Activated naive CD4-positive, alpha-beta T cell treated with anti-CD3 and anti-CD28 coated beads, Interleukin-2, amount 10 ng/mL, durations not matched to agents 7 days and 5 days (primary cell): ENCODE results near the gene TBC1D14.
A peak's percentile ranks its signal among the peaks of the same experiment; 100 is the strongest.

Experiments
- CTCF ChIA-PET: fragments of 350-600 bp; sonication (Branson Sonifier 250); formaldehyde crosslinking; loops from one replicate; lab custom pipeline; 2021; ENCODE audit warnings: antibody characterized with exemption; lab: Charles Lee
- DNase-seq: peaks from one replicate; pipeline ENCODE4 v3.0.0-alpha.2; 2020
- H3K27ac Mint-ChIP-seq: one replicate; pipeline ENCODE4 v1.8.0; 2021; ENCODE audit warnings: mild to moderate bottlenecking, moderate library complexity, mixed read lengths
- H3K27me3 Mint-ChIP-seq: one replicate; pipeline ENCODE4 v1.8.0; 2021; ENCODE audit warnings: mild to moderate bottlenecking, mixed read lengths
- H3K36me3 Mint-ChIP-seq: one replicate; pipeline ENCODE4 v1.8.0; 2021; ENCODE audit warnings: mixed read lengths
- H3K4me1 Mint-ChIP-seq: one replicate; pipeline ENCODE4 v1.8.0; 2021; ENCODE audit warnings: mixed read lengths
- H3K4me3 Mint-ChIP-seq: one replicate; pipeline ENCODE4 v1.8.0; 2021; ENCODE audit warnings: mild to moderate bottlenecking, moderate library complexity, mixed read lengths
- H3K9me3 Mint-ChIP-seq: one replicate; pipeline ENCODE4 v1.8.0; 2021; ENCODE audit warnings: mixed read lengths

The TBC1D14 gene

DNA sequence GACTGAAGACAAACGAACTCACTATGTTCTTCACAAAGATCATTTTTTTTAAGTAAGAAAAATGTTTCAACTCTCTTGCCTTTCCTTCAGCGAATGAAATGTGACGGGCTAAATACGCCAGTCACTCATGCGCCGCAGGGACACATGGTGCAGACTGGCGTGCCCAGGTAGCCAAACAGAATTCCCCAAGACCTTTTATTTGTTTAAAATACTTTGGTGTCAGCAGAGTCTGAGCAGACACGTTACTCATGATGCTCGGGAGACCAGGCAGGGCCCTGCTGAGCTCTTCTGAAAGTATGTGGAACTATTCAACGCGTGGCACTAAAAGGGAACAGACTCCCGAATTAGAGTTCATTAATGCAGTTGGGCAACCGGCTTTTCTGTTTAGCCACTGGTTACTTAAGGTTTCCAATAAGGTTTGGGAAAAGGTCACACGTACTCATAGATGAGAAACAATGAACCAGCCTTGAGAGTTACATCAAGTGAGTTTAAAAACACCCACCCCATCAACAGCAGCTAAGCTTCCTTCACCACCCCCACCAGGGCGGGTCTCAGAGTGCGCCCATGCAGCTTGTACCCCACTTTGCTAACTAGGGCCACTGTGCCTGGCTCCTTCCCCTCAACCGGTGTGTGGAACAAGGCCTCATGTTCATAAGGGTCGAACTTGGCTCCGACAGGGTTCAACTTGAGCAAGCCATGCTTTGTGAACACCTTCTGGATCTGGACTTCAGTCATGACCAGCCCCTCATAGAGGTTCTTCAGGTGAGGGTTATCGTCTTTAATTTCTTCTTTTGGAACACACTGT is 150.9 kb downstream of the TBC1D14 start:
- no peak for DNase-seq
- Mint-ChIP-seq H3K4me1 (peaks cover 23% of the 10 kb centered on the region), H3K9me3 (no peaks in the 10 kb centered on the region), H3K27me3 (no peaks in the 10 kb centered on the region), H3K27ac (no peak overlapping the region), H3K36me3 (peaks cover 63% of the 10 kb centered on the region), H3K4me3 (no peak overlapping the region)
- CTCF ChIA-PET, result interaction anchor here (0.9 kb wide), 1 partner anchor 10 kb away, joined by 3 read pairs; no protein-coding TSS in a partner anchor

GRCh38 chr4:7061815-7062214 is 152.2 kb downstream of the TBC1D14 start:
- DNase-seq, result no peak
- Mint-ChIP-seq H3K4me3 (no peak overlapping the region), H3K36me3 (peaks cover 59% of the 10 kb centered on the region), H3K4me1 (peaks cover 35% of the 10 kb centered on the region), H3K9me3 (no peaks in the 10 kb centered on the region), H3K27me3 (no peaks in the 10 kb centered on the region), H3K27ac (no peak overlapping the region)
- CTCF ChIA-PET, result no interaction called here

- Mint-ChIP-seq H3K27ac (no peak overlapping the region), H3K4me1 (peaks cover 39% of the 10 kb centered on the region), H3K4me3 (no peak overlapping the region), H3K36me3 (peaks cover 61% of the 10 kb centered on the region), H3K27me3 (peaks cover 1% of the 10 kb centered on the region), H3K9me3 (no peaks in the 10 kb centered on the region)
- no peak for DNase-seq
- CTCF ChIA-PET, result no interaction called here
These were observed 153.2 kb downstream of the TBC1D14 start for GRCh38 chr4:7062816-7063215.

DNA sequence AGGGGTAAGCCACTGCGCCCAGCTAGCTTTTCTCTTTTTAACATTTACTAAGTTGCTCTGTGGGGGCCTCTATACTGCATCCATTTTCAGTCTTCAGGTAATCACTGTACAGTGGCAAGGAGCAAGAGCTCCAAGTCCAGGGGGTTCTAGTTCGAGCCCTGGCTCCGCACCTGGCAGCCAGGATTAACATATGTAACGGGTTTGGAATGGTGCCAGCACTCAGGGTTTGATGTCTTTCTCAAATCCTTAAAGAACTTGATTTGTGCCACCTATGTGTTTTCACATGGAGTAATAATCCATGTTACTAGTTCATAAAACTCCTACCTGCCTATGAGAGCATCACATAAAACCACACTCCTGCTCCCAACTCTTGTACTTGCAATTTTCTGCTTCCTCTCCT is 153.7 kb downstream of the TBC1D14 start:
- Mint-ChIP-seq H3K27ac (no peak overlapping the region), H3K9me3 (no peaks in the 10 kb centered on the region), H3K4me1 (peaks cover 42% of the 10 kb centered on the region), H3K4me3 (no peak overlapping the region), H3K36me3 (peaks cover 60% of the 10 kb centered on the region), H3K27me3 (peaks cover 4% of the 10 kb centered on the region)
- CTCF ChIA-PET, result no interaction called here
- no peak for DNase-seq

GRCh38 chr4:7066006-7066405 is 156.4 kb downstream of the TBC1D14 start:
- Mint-ChIP-seq H3K4me3 (peak overlapping the region; percentile 90), H3K4me1 (peaks cover 59% of the 10 kb centered on the region), H3K9me3 (no peaks in the 10 kb centered on the region), H3K27ac (peak overlapping the region; percentile 42), H3K36me3 (peaks cover 41% of the 10 kb centered on the region), H3K27me3 (peaks cover 9% of the 10 kb centered on the region)
- no peak for DNase-seq
- CTCF ChIA-PET, result interaction anchor here (1.0 to 9.0 kb wide), 4 partner anchors 12 to 347 kb away, joined by 3 to 122 read pairs (median 21); partner anchors contain the start of gene TADA2B

DNA sequence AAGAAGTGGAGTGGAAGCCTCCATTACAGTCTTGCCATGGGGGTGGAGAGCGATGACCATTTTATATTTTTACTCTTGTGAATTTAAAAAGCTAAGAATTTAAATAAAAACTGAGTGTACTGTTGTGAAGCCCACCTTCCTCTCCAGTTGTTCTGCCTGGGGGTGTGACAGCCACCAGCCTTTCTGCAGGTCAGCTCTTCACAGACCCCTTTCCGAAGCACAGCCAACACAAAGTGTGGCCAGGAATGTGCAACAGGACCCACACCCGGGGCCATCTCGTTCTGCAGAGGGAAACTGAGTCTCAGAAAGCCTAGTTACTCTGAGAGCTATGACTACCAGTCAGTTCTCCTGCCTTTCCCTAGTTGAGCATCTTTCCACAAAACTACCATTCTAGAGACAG is 156.9 kb downstream of the TBC1D14 start:
- Mint-ChIP-seq H3K27ac (peak overlapping the region; percentile 89), H3K36me3 (peaks cover 36% of the 10 kb centered on the region), H3K27me3 (peaks cover 14% of the 10 kb centered on the region), H3K4me1 (peaks cover 59% of the 10 kb centered on the region), H3K9me3 (no peaks in the 10 kb centered on the region), H3K4me3 (peak overlapping the region; percentile 90)
- DNase-seq, result no peak
- CTCF ChIA-PET, result interaction anchor here (0.8 to 9.0 kb wide), 6 partner anchors 13 to 347 kb away, joined by 3 to 122 read pairs (median 4); partner anchors contain the start of gene TADA2B

- CTCF ChIA-PET, result interaction anchor here (0.8 to 9.0 kb wide), 6 partner anchors 13 to 392 kb away, joined by 3 to 122 read pairs (median 4); partner anchors contain the start of gene TADA2B
- Mint-ChIP-seq H3K4me3 (peak overlapping the region; percentile 90), H3K36me3 (peaks cover 30% of the 10 kb centered on the region), H3K9me3 (no peaks in the 10 kb centered on the region), H3K27ac (peak overlapping the region; percentile 89), H3K27me3 (peaks cover 18% of the 10 kb centered on the region), H3K4me1 (peaks cover 59% of the 10 kb centered on the region)
- no peak for DNase-seq
These were observed 157.5 kb downstream of the TBC1D14 start for GRCh38 chr4:7067126-7067451.

DNA sequence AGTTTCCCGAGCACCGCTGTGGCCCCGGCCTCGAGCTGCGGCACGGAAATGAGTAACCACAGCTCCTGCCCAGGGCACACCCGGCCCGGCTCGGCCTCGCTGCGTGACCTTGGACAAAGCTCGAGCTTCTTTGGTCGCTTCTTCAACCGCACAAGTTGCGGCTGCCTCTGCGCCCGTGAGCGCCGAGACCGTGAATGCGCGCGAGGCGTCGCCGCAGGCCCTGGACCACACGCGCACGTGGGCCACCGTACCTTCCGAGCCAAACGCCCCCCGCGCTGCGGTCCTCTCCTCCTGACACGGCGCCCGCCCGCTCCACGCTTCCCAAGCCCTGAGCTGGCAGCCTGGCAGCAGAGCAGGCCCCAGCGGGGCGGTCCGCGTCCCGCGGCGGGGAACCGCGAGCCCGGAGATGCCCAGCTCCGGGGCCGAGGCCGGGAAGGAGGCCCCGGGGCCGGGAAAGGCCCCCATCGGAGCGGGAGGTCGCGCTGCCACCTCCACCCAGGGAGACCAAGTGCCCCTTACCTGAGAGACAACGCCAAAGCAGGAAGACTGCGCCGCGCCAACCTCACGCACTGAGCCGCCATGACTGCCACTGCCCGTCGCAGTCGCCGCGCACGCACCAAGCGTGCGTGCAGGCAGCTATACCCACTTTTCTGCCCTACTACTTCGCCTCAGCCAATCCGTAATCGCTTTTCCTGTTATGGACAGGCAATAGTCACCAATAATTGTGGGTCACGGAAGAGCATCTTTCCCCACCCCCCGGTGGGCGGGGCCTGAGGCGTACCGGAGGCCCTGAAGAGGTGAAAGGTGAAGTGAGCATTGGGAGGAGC is 158.0 kb downstream of the TBC1D14 start, which contains the start of gene GRPEL1:
GRPEL1 (minus strand) TSS at position 613 of the 827 bp plus-strand sequence; CDS start at position 581, 32 bp downstream.
- H3K27me3 Mint-ChIP-seq, result peaks cover 24% of the 10 kb centered on the region
- CTCF ChIA-PET, result interaction anchor here (0.8 to 9.0 kb wide), 7 partner anchors 15 to 393 kb away, joined by 3 to 122 read pairs (median 5); partner anchors contain the start of gene TADA2B
- H3K4me1 Mint-ChIP-seq, result peaks cover 59% of the 10 kb centered on the region
- H3K4me3 Mint-ChIP-seq, result peak within 1 kb of the TSS; percentile 90
- peak within 1 kb of the TSS; percentile 94 for H3K27ac Mint-ChIP-seq
- DNase-seq, result peak; percentile 100
- H3K9me3 Mint-ChIP-seq, result no peaks in the 10 kb centered on the region
- H3K36me3 Mint-ChIP-seq, result peaks cover 27% of the 10 kb centered on the region

GRCh38 chr4:7068279-7068842 is 158.7 kb downstream of the TBC1D14 start:
- H3K9me3 Mint-ChIP-seq, result no peaks in the 10 kb centered on the region
- peak overlapping the region; percentile 90 for H3K4me3 Mint-ChIP-seq
- CTCF ChIA-PET, result interaction anchor here (1.0 to 9.0 kb wide), 9 partner anchors 14 to 394 kb away, joined by 3 to 122 read pairs (median 5); partner anchors contain the start of gene TADA2B
- H3K4me1 Mint-ChIP-seq, result peaks cover 57% of the 10 kb centered on the region
- H3K27ac Mint-ChIP-seq, result peak overlapping the region; percentile 94
- peaks cover 22% of the 10 kb centered on the region for H3K36me3 Mint-ChIP-seq
- DNase-seq, result no peak
- peaks cover 31% of the 10 kb centered on the region for H3K27me3 Mint-ChIP-seq

DNA sequence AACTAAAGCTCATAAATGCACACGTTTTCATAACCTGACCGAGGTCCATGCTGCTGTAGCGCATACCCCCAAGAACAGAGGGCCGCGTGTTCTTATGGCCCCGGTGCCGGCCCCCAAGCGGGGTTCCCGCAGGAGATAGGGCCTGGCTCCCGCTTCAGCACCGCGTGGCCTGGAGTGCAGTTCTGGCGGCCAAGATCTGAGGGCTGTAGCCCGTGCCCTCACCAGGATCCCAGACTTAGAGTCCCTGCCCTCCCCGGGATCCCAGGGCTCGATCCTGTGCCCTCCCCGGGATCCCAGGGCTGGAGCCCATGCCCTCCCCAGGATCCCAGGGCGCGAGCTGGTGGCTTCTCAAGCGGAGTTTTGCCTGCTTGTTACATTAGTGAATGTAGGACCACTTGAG is 159.3 kb downstream of the TBC1D14 start:
- Mint-ChIP-seq H3K4me1 (peaks cover 54% of the 10 kb centered on the region), H3K36me3 (peaks cover 16% of the 10 kb centered on the region), H3K27me3 (peaks cover 34% of the 10 kb centered on the region), H3K4me3 (peak overlapping the region; percentile 90), H3K27ac (peak overlapping the region; percentile 94), H3K9me3 (no peaks in the 10 kb centered on the region)
- CTCF ChIA-PET, result interaction anchor here (0.7 to 9.0 kb wide), 12 partner anchors 13 to 818 kb away, joined by 3 to 122 read pairs (median 5); partner anchors contain the start of gene TADA2B
- peak; percentile 29 for DNase-seq

DNA sequence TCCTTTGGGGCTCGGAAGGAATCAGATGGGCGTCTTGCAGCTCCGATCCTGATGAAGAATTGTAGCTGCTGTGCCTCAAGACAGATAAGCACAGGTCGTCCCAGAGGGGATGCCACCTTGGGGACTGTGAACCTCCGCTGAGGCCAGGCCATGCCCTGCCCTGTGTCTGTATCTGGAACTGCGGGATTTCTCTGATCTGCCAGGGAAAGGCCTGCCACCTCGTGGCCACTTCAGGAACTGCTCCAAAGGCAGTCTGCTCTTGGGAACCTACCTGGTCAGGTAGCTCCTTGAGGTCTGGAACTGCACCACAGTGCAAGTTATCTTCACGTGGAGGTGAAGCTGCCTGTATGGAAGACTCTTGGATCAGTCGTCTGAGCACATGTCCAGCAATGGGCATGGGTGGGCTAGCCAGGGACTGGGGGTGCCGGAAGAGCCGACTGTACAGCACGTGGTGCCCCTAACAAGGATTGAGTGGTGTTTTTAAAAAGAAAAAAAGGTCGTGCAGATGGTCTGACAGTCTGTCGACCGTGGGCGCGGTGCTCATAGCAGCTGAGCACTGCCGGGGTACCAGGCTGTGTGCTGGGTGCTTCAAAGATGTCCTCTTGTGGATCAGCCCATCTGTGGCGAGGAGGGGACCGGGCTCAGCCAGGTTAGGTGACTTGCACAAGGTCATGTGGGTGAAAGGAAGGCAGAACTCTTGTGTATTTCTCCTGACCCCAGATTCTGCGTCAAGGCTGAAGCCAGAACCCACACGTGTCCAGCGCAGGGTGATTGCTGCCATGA is 161.3 kb downstream of the TBC1D14 start:
- Mint-ChIP-seq H3K36me3 (peaks cover 6% of the 10 kb centered on the region), H3K27me3 (peaks cover 37% of the 10 kb centered on the region), H3K4me1 (peaks cover 37% of the 10 kb centered on the region), H3K9me3 (no peaks in the 10 kb centered on the region), H3K4me3 (no peak overlapping the region), H3K27ac (peak overlapping the region; percentile 60)
- DNase-seq, result peak; percentile 92
- CTCF ChIA-PET, result interaction anchor here (0.6 to 9.0 kb wide), 21 partner anchors 8 to 417 kb away, joined by 3 to 122 read pairs (median 5); partner anchors contain the start of gene TADA2B

DNA sequence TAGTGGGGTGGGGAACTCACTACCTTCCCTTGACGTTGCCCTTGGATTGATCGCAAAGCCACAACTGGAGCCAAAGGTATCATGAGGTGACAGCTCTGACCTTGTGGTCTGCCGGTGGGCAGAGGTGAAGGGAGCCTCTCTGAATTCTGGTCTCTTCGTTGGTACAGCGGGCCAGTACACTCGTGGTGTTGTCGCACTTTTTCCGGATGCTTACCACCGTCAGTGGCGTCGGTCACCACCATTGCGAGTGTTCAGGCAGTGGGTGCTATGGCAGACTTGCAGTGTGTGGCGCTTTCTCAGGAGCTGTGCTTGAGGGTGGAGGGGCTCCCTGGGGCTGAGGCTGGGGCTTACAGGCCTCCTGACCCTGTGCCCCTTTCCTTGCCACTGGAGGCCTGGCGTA is 163.4 kb downstream of the TBC1D14 start:
- Mint-ChIP-seq H3K27ac (no peak overlapping the region), H3K4me1 (peaks cover 20% of the 10 kb centered on the region), H3K9me3 (no peaks in the 10 kb centered on the region), H3K36me3 (no peaks in the 10 kb centered on the region), H3K4me3 (no peak overlapping the region), H3K27me3 (peaks cover 40% of the 10 kb centered on the region)
- no peak for DNase-seq
- CTCF ChIA-PET, result interaction anchor here (0.9 to 9.0 kb wide), 2 partner anchors 30 to 99 kb away, joined by 3 to 122 read pairs; partner anchors contain the start of gene TADA2B
